Progenitor cell of endocrine pancreas (in vitro differentiated cells): ENCODE measurements around the gene FJX1. TPM values are rescaled to one million over a fixed set of nuclear protein-coding genes. Genes with fewer than 3 reads are reported as not detected.

Source experiments
- DNase-seq: peaks from one replicate; pipeline ENCODE4 v3.0.0; 2021; ENCODE audit warnings: low spot score; ENCODE audit not compliant: unreplicated experiment
- H3K27ac Mint-ChIP-seq: 2 replicates; pipeline ENCODE4 v1.8.0; 2021; ENCODE audit warnings: mild to moderate bottlenecking, moderate library complexity, mixed read lengths
- H3K27me3 Mint-ChIP-seq: 2 replicates; pipeline ENCODE4 v1.8.0; 2021; ENCODE audit warnings: mixed read lengths
- H3K36me3 Mint-ChIP-seq: 2 replicates; pipeline ENCODE4 v1.8.0; 2022; ENCODE audit warnings: mixed read lengths; ENCODE audit not compliant: insufficient read depth
- H3K4me1 Mint-ChIP-seq: 2 replicates; pipeline ENCODE4 v1.8.0; 2021; ENCODE audit warnings: low read depth, mixed read lengths
- H3K4me3 Mint-ChIP-seq: 2 replicates; pipeline ENCODE4 v1.8.0; 2021; ENCODE audit warnings: low read depth, mild to moderate bottlenecking, moderate library complexity, mixed read lengths
- H3K9me3 Mint-ChIP-seq: 2 replicates; pipeline ENCODE4 v1.8.0; 2021; ENCODE audit warnings: low read depth, mixed read lengths
- total RNA-seq: library from RNA; stranded (reverse); gene quantifications from 2 replicates; pipeline ENCODE4 v1.2.1, GENCODE V29; 2021
- TF ChIP-seq, protein P1 (sequence below): fragments of 200-600 bp; sonication (generic); IDR thresholded peaks from one replicate; pipeline ENCODE4 v1.5.0; 2021; ENCODE audit warnings: antibody characterized with exemption, mild to moderate bottlenecking; ENCODE audit not compliant: unreplicated experiment

Gene FJX1
- total RNA-seq, 1 donor from 2014 or later: 11.2 TPM

DNA sequence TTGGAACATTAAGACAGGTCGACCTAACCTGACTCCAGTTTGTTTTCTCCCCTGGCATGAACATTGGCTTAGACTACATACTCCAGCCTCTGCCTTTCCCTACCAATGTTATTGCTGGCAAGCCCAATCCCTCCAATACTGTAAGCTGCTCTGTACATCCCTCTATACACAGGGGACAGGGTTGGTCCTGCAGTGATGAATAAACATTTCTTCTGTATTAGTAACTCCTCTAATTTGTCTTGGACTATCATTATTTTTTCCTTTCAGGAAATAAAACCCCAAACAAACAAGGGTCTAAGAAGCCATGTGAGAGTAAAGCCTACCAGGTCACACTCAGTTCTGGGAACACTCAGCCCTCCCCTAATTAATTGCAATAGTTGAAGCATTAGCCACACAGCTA lies 35.1 kb upstream of the FJX1 start:
- Mint-ChIP-seq H3K36me3 (no peaks in the 10 kb centered on the region), H3K9me3 (no peaks in the 10 kb centered on the region), H3K4me3 (no peak overlapping the region), H3K27ac (no peak overlapping the region), H3K27me3 (peaks cover 5% of the 10 kb centered on the region), H3K4me1 (peaks cover 3% of the 10 kb centered on the region)
- no peak for DNase-seq
- TF ChIP-seq, protein P1, sequence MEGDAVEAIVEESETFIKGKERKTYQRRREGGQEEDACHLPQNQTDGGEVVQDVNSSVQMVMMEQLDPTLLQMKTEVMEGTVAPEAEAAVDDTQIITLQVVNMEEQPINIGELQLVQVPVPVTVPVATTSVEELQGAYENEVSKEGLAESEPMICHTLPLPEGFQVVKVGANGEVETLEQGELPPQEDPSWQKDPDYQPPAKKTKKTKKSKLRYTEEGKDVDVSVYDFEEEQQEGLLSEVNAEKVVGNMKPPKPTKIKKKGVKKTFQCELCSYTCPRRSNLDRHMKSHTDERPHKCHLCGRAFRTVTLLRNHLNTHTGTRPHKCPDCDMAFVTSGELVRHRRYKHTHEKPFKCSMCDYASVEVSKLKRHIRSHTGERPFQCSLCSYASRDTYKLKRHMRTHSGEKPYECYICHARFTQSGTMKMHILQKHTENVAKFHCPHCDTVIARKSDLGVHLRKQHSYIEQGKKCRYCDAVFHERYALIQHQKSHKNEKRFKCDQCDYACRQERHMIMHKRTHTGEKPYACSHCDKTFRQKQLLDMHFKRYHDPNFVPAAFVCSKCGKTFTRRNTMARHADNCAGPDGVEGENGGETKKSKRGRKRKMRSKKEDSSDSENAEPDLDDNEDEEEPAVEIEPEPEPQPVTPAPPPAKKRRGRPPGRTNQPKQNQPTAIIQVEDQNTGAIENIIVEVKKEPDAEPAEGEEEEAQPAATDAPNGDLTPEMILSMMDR: no peak

- H3K9me3 Mint-ChIP-seq: no peaks in the 10 kb centered on the region
- H3K4me1 Mint-ChIP-seq: peaks cover 3% of the 10 kb centered on the region
- H3K27ac Mint-ChIP-seq: no peak overlapping the region
- H3K36me3 Mint-ChIP-seq: no peaks in the 10 kb centered on the region
- DNase-seq: no peak
- H3K4me3 Mint-ChIP-seq: no peak overlapping the region
- TF ChIP-seq, protein P1: no peak
- peaks cover 8% of the 10 kb centered on the region for H3K27me3 Mint-ChIP-seq
These were observed 34.4 kb upstream of the FJX1 start for GRCh38 chr11:35583843-35584242.

DNA sequence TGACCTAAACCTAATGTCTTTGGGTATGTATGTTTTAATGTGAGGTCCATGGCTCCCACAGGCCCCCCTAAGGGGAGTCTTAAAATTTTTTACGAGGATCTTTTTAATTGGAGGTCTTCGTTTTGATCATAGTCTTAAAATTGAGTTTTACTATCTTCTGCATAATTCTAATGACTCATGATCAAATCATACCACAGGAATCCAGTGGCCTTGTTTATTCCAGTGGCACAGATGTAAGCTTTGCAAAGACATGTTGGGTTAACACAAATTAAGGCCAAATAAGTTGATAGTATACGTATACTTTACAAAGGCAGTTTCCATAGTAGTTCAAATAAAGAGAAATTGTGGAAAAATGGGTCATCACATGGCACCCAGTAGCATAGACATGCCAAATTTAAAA lies 33.9 kb upstream of the FJX1 start:
- H3K27me3 Mint-ChIP-seq: peaks cover 12% of the 10 kb centered on the region

DNA sequence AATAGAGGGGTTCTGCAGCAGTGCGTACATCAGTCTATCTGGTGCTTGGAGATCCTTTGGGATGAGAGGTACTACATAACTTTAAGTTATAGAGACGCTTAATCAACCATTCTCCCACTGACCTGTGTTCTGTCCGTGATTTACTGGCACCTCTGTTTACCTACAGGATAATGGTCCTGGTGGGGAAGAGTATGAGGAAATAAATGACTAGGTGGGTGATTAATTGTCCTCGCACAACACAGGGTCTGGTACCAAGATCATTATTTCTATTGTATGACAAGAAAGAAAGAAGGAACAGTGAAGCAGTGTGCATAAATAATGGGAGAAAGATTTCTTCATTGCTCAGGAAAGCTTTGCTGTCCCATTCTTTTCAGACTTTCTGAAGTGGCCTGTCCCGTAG lies 32.8 kb upstream of the FJX1 start:
- H3K27me3 Mint-ChIP-seq: peaks cover 14% of the 10 kb centered on the region
- no peak overlapping the region for H3K27ac Mint-ChIP-seq
- peaks cover 3% of the 10 kb centered on the region for H3K4me1 Mint-ChIP-seq
- H3K36me3 Mint-ChIP-seq: no peaks in the 10 kb centered on the region
- H3K9me3 Mint-ChIP-seq: no peaks in the 10 kb centered on the region
- no peak for DNase-seq
- TF ChIP-seq, protein P1: no peak
- H3K4me3 Mint-ChIP-seq: no peak overlapping the region

More for the DNA sequence above, 33.9 kb upstream of the FJX1 start:
- no peak for DNase-seq
- H3K36me3 Mint-ChIP-seq: no peaks in the 10 kb centered on the region
- no peak overlapping the region for H3K27ac Mint-ChIP-seq
- H3K4me3 Mint-ChIP-seq: no peak overlapping the region
- H3K4me1 Mint-ChIP-seq: peaks cover 3% of the 10 kb centered on the region
- TF ChIP-seq, protein P1: no peak
- H3K9me3 Mint-ChIP-seq: no peaks in the 10 kb centered on the region

GRCh38 chr11:35586222-35586621 lies 32.0 kb upstream of the FJX1 start:
- Mint-ChIP-seq H3K27me3 (peaks cover 21% of the 10 kb centered on the region), H3K9me3 (no peaks in the 10 kb centered on the region), H3K4me1 (peaks cover 3% of the 10 kb centered on the region), H3K27ac (no peak overlapping the region), H3K36me3 (no peaks in the 10 kb centered on the region), H3K4me3 (no peak overlapping the region)
- no peak for DNase-seq
- TF ChIP-seq, protein P1: no peak
